ENCODE measurements around the gene DLG2.
"Not testable (repeated sequence)": the region's sequence is repeated elsewhere in the genome, so short reads cannot be mapped to it uniquely, and the experiment has no call there.

- TF ChIP-seq CTCF (IDR thresholded peaks at IDR 0.05; ENCODE audit: insufficient read depth, low read length); REST (IDR thresholded peaks at IDR 0.05; ENCODE audit: insufficient replicate concordance, low read depth); POLR2AphosphoS5 (IDR thresholded peaks at IDR 0.05; ENCODE audit: low read depth); GABPA (IDR thresholded peaks at IDR 0.05; ENCODE audit: low read depth); SPI1 (IDR thresholded peaks at IDR 0.05; ENCODE audit: borderline replicate concordance, low read depth): not testable (repeated sequence)
These were observed 44.0 kb upstream of the DLG2 start for GRCh38 chr11:85670949-85671663.
